CD4-positive, alpha-beta T cell treated with Interleukin-4 for 1 hour (primary cell): ENCODE measurements around the gene PCGF1.

Experiments
- DNase-seq, 2 donors: peaks; one replicate each; pipeline ENCODE4 v3.0.0-alpha.2; 2020 to 2022

The PCGF1 gene

GRCh38 chr2:74514368-74515270, 7.1 kb upstream of the PCGF1 start, which contains the start of gene TLX2:
TLX2 (plus strand) TSS chr2:74514450; CDS start chr2:74514807, 357 bp downstream.
- no peak for DNase-seq

DNA sequence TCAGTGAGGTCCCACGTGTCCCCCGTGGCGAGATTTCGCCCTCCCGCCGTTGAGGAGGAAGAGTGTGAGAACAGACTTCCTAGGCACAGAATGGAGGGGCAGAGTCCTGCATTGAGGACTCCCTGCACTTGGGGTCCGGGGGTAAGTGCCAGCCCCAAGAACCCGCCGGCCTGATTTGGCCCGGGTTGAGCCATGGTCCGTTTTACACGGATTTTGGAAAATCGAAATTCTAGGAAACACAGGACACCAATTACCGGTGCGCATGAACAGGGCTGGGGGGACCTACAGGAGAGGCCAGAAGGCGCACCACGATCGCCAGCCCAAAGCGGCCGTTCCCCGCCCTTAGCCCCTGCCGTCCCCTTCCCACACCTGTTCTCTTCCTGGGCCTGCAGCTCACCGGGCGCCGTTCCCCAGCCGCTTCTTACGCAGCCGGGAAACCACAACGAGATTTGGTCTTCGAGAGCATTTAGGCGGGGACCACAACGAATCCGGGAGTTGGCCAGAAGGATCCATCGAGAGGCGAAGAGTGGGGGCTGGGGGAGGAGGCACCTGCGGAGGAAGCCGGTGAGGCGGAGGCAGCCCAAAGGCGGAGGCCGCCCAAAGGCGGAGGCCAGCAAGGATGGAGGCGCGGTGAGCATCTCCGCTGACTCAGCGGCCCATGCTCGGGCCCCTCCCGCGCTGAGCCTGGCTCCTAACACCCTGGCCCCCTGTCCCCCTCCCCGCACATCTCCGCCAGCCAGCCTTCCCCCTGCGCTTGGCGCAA, 6.3 kb upstream of the PCGF1 start:
- DNase-seq = peak in 1 of 2 donors; percentile 34

DNA sequence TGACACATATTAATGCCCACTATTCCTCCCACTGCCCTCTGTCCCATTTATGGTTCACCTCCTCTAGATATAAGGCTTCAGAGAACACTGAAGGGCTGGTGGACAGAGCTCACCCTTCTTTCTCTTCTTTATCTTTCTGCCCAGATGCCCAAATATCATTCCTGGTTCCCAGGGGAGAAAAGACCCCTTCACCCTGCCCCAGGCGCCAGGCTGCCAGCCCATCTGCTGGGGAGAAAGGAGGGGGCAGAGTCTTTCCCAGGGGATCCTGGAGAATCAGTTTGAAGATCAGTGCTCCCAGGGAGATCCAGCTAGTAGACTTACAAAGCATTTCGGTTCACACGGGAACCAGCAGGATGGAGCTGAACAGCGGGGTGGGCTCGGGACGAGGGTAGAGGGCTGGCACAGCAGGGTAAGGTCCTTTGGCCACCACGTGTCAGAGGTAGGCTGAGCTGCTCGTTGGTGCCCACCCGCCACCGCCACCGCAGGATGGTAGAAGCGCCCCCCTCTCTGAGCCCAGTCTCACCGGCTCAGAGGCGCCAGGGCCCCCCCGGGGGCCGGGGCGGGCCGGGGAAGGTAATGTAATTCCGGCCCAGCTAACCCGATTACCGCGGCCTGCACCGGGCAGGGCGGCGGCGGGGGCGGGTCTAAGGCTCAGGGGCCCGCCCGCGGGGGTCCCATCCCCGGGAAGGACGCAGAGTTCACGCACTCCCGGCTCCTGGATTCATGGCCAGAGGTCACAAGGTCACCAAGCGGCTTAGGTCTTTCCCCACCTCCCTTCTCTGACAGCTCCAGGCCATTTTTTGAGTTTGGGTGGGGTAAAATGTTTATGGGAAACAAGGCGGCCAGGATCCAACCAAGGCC, 5.5 kb upstream of the PCGF1 start:
- no peak for DNase-seq

GRCh38 chr2:74511104-74511989, 3.9 kb upstream of the PCGF1 start:
- DNase-seq = no peak

GRCh38 chr2:74510272-74510671, 2.8 kb upstream of the PCGF1 start:
- no peak for DNase-seq

GRCh38 chr2:74507926-74508520, 528 bp upstream of the PCGF1 start:
- DNase-seq = peak in 1 of 2 donors; percentile 18

GRCh38 chr2:74505448-74506246, 1.8 kb downstream of the PCGF1 start:
- DNase-seq = no peak

GRCh38 chr2:74504591-74504990, 2.9 kb downstream of the PCGF1 start:
- no peak for DNase-seq

- no peak for DNase-seq
These were observed 3.7 kb downstream of the PCGF1 start for GRCh38 chr2:74503506-74504475.

GRCh38 chr2:74502720-74503505, 4.6 kb downstream of the PCGF1 start:
- DNase-seq = peak; percentile 39 to 76

GRCh38 chr2:74502147-74502719, 5.3 kb downstream of the PCGF1 start:
- DNase-seq = no peak

GRCh38 chr2:74501335-74502071, 6.0 kb downstream of the PCGF1 start:
- DNase-seq = no peak

- no peak for DNase-seq
These were observed 6.9 kb downstream of the PCGF1 start for GRCh38 chr2:74500578-74500946.

GRCh38 chr2:74499940-74500577, 7.4 kb downstream of the PCGF1 start:
- DNase-seq = no peak

GRCh38 chr2:74499267-74499939, 8.1 kb downstream of the PCGF1 start, which contains the start of gene LBX2:
LBX2 (minus strand) TSS chr2:74499603; CDS start chr2:74499537, 66 bp downstream.
- no peak for DNase-seq
